Measurements from ENCODE around the gene SPG7. TPM values are rescaled to one million over a fixed set of nuclear protein-coding genes. Genes with fewer than 3 reads are reported as not detected.

Gene SPG7
- total RNA-seq, 1 experiment from 2014 or later, result 118 TPM

- DNase-seq (ENCODE audit: low read depth, low spot score), result no peak
- Histone ChIP-seq H3K4me3 (ENCODE audit: low read depth in 2 of 2, low read length in 2 of 2) (no peak overlapping the region), H3K27ac (ENCODE audit: low read length) (0 out of 2 replicates have a peak overlapping the region, but pooled peaks have one; percentile 19), H3K27me3 (ENCODE audit: control insufficient read depth, insufficient read depth, low read length) (no peaks in the 10 kb centered on the region), H3K36me3 (ENCODE audit: control insufficient read depth, insufficient read depth, low read length) (no peaks in the 10 kb centered on the region), H3K4me1 (ENCODE audit: control insufficient read depth, insufficient read depth, low read length) (peaks cover 11% of the 10 kb centered on the region), H3K9me3 (ENCODE audit: control insufficient read depth, insufficient read depth, low read depth, low read length) (no peaks in the 10 kb centered on the region)
- intact Hi-C loops (cut with micrococcal nuclease; ENCODE audit: unreplicated experiment), result no loop called here
- ChIA-PET CTCF (no interaction called here), POLR2A (interaction anchor here (0.6 kb wide), 1 partner anchor 53 kb away, joined by 5 read pairs; no protein-coding TSS in a partner anchor)
- no peak for ATAC-seq
- TF ChIP-seq CTCF (IDR thresholded peaks at IDR 0.05), result no peak
- no peak for TF ChIP-seq REST (IDR thresholded peaks at IDR 0.05; ENCODE audit: insufficient read depth in 1 of 2, low read depth in 2 of 2, low read length in 1 of 2)
- TF ChIP-seq TCF7L2 (IDR thresholded peaks at IDR 0.05; ENCODE audit: low read depth, low read length), result no peak
- TF ChIP-seq SIN3A (IDR thresholded peaks at IDR 0.05; ENCODE audit: borderline replicate concordance, insufficient read depth, low read depth, low read length), result no peak
- TF ChIP-seq POLR2AphosphoS5 (IDR thresholded peaks at IDR 0.05; ENCODE audit: low read depth, low read length), result no peak
- in situ Hi-C loops (cut with HindIII; ENCODE audit: low pct_unique_long_range_greater_than_20kb, low sequenced_read_pairs), result no loop called here
- no TSS peak for BruUV-seq (replicated peaks)
Measured at GRCh38 chr16:89498839-89499238, 9.4 kb upstream of the SPG7 start.

GRCh38 chr16:89499767-89500166 is 8.4 kb upstream of the SPG7 start:
- in situ Hi-C loops (cut with HindIII; ENCODE audit: low pct_unique_long_range_greater_than_20kb, low sequenced_read_pairs), result no loop called here
- BruUV-seq (replicated peaks), result no TSS peak
- no peak for ATAC-seq
- TF ChIP-seq SIN3A (IDR thresholded peaks at IDR 0.05; ENCODE audit: borderline replicate concordance, insufficient read depth, low read depth, low read length) (no peak), REST (IDR thresholded peaks at IDR 0.05; ENCODE audit: insufficient read depth in 1 of 2, low read depth in 2 of 2, low read length in 1 of 2) (no peak), CTCF (IDR thresholded peaks at IDR 0.05) (no peak), POLR2AphosphoS5 (IDR thresholded peaks at IDR 0.05; ENCODE audit: low read depth, low read length) (no peak), TCF7L2 (IDR thresholded peaks at IDR 0.05; ENCODE audit: low read depth, low read length) (no peak)
- Histone ChIP-seq H3K9me3 (ENCODE audit: control insufficient read depth, insufficient read depth, low read depth, low read length) (no peaks in the 10 kb centered on the region), H3K36me3 (ENCODE audit: control insufficient read depth, insufficient read depth, low read length) (no peaks in the 10 kb centered on the region), H3K27ac (ENCODE audit: low read length) (no peak overlapping the region), H3K4me1 (ENCODE audit: control insufficient read depth, insufficient read depth, low read length) (peaks cover 19% of the 10 kb centered on the region), H3K4me3 (ENCODE audit: low read depth in 2 of 2, low read length in 2 of 2) (no peak overlapping the region), H3K27me3 (ENCODE audit: control insufficient read depth, insufficient read depth, low read length) (no peaks in the 10 kb centered on the region)
- CTCF ChIA-PET, result no interaction called here
- intact Hi-C loops (cut with micrococcal nuclease; ENCODE audit: unreplicated experiment), result loop anchor here (10.0 kb wide), 1 partner anchor 165 kb away; no protein-coding TSS in a partner anchor
- no peak for DNase-seq (ENCODE audit: low read depth, low spot score)
- POLR2A ChIA-PET, result no interaction called here
